ENCODE data around the gene HAPLN2.

- TF ChIP-seq CTCF (IDR thresholded peaks at IDR 0.05), result no peak
- no peak for TF ChIP-seq POLR2A (IDR thresholded peaks at IDR 0.05)
- TF ChIP-seq POLR2AphosphoS5 (IDR thresholded peaks at IDR 0.05), result no peak
- no peak for TF ChIP-seq EP300 (IDR thresholded peaks at IDR 0.05; ENCODE audit: low read depth)
Observed at GRCh38 chr1:156619582-156619955, 354 bp downstream of the HAPLN2 start.

Measured in transverse colon (tissue), 4 donors.